K562 (cell line): ENCODE results near the gene GCNT2. TPM values are rescaled to one million over a fixed set of nuclear protein-coding genes. Genes with fewer than 3 reads are reported as not detected.

Experiments
- CHD7 ChIP-seq: fragments of 200-600 bp; sonication (generic); IDR thresholded peaks from one replicate; pipeline ENCODE4 v1.6.1; 2012; ENCODE audit warnings: mild to moderate bottlenecking, low read depth, low read length, inconsistent platforms
- ELK1 ChIP-seq: sonication (generic); formaldehyde crosslinking; IDR thresholded peaks from 2 replicates; pipeline ENCODE4 v1.8.1; 2022; ENCODE audit warnings: missing genetic modification reagents
- IRF9 ChIP-seq: fragments of 450-650 bp; IDR thresholded peaks from 2 replicates; pipeline ENCODE4 v1.6.1; 2016; ENCODE audit warnings: missing biosample characterization, missing genetic modification characterization
- MCM3 ChIP-seq: fragments of 450-650 bp; IDR thresholded peaks from 2 replicates; pipeline ENCODE4 v1.6.1; 2016
- NR0B1 ChIP-seq: fragments of 450-650 bp; IDR thresholded peaks from one replicate; pipeline ENCODE4 v1.6.1; 2018; ENCODE audit warnings: mild to moderate bottlenecking, moderate library complexity; ENCODE audit not compliant: partially characterized antibody
- TOE1 ChIP-seq, 2 experiments: fragments of 450-650 bp in 1 of 2; sonication (generic) in 1 of 2; formaldehyde crosslinking in 1 of 2; IDR thresholded peaks; 2 replicates each; pipeline versions ENCODE4 v1.7.1 to v1.8.0; 2016 to 2022; ENCODE audit warnings: borderline replicate concordance in 2 of 2, mild to moderate bottlenecking in 2 of 2, antibody characterized with exemption in 1 of 2, inconsistent platforms in 1 of 2, low read depth in 1 of 2, missing genetic modification reagents in 1 of 2, moderate library complexity in 1 of 2
- YY1 ChIP-seq, 3 experiments: IDR thresholded peaks; 2 replicates each; pipeline ENCODE4 v1.6.1; 2011; ENCODE audit warnings: low read length in 2 of 3, mild to moderate bottlenecking in 2 of 3, moderate library complexity in 2 of 3, borderline replicate concordance in 1 of 3, control low read depth in 1 of 3, low read depth in 1 of 3; ENCODE audit not compliant: insufficient read depth in 3 of 3, insufficient replicate concordance in 2 of 3, control insufficient read depth in 1 of 3, insufficient read length in 1 of 3; ENCODE audit errors: extremely low read depth in 1 of 3
- ZNF384 ChIP-seq: IDR thresholded peaks from 2 replicates; pipeline ENCODE4 v1.6.1; 2012; ENCODE audit warnings: low read depth, low read length, improper control_type of control experiment
- ZNF79 ChIP-seq: fragments of 250-450 bp; sonication (Bioruptor Pico); IDR thresholded peaks from 2 replicates; pipeline ENCODE4 v1.4.0; 2020; ENCODE audit warnings: low read depth, mild to moderate bottlenecking, moderate library complexity
- polyA plus RNA-seq, 8 experiments: library from polyadenylated mRNA; depleted of rRNA in 4 of 8; stranded (reverse) in 5 of 8; unstranded in 3 of 8; fragments of >200 nt; fragmentation: Nextera tagmentation in 2 of 8; fragmentation: Illumina TruSeq in 1 of 8; extraction: Ambion mirVana in 2 of 8; extraction: Trizol in 1 of 8; gene quantifications; 2 replicates each; pipeline versions ENCODE4 v1.2.1 to v1.2.3, GENCODE V29; 2011 to 2014; ENCODE audit warnings: inconsistent platforms in 1 of 8, missing spikeins in 1 of 8
- total RNA-seq, 7 experiments: library from RNA; depleted of rRNA in 6 of 7; stranded (reverse); fragments of >200 nt in 6 of 7; fragmentation: Illumina TruSeq in 2 of 7; extraction: Trizol in 2 of 7; gene quantifications; 2 replicates each; pipeline versions ENCODE4 v1.2.1 to v1.2.3, GENCODE V29; 2011 to 2021; ENCODE audit warnings: low replicate concordance in 1 of 7

Gene GCNT2
- total and polyA plus RNA-seq, 9 of the 15 experiments (the other 6 are each of a cell fraction or from before 2014, with no cell fraction given): 0.78 to 2.6 (median 1.6) TPM

GRCh38 chr6:10518557-10519407, 2.4 kb upstream of the GCNT2 start (continued):
- peak in 1 of 3 experiments; percentile 43 for TF ChIP-seq YY1 (IDR thresholded peaks at IDR 0.05; ENCODE audit: borderline replicate concordance in 1 of 3, control insufficient read depth in 1 of 3, extremely low read depth in 1 of 3, insufficient read depth in 3 of 3, insufficient read length in 1 of 3, insufficient replicate concordance in 2 of 3, low read depth in 1 of 3, low read length in 2 of 3)
- no peak for TF ChIP-seq CHD7
- TF ChIP-seq IRF9 (tag): no peak
- TF ChIP-seq ZNF79 (CRISPR knock-in tag): no peak; the same call in 1 of the 2 replicates
- TF ChIP-seq ELK1 (CRISPR knock-in tag): no peak
- no peak for TF ChIP-seq MCM3
- no peak for TF ChIP-seq NR0B1
- TF ChIP-seq TOE1 (IDR thresholded peaks at IDR 0.05; ENCODE audit: borderline replicate concordance): 0 out of 2 replicates have a peak, but pooled peaks have one; percentile 53
- TF ChIP-seq TOE1 (CRISPR knock-in tag; IDR thresholded peaks at IDR 0.05; ENCODE audit: borderline replicate concordance, low read depth): no peak
- peak; percentile 38; the same call in 1 of the 2 replicates for TF ChIP-seq ZNF384
